ENCODE measurements around the gene NCAM2.

NCAM2 gene

DNA sequence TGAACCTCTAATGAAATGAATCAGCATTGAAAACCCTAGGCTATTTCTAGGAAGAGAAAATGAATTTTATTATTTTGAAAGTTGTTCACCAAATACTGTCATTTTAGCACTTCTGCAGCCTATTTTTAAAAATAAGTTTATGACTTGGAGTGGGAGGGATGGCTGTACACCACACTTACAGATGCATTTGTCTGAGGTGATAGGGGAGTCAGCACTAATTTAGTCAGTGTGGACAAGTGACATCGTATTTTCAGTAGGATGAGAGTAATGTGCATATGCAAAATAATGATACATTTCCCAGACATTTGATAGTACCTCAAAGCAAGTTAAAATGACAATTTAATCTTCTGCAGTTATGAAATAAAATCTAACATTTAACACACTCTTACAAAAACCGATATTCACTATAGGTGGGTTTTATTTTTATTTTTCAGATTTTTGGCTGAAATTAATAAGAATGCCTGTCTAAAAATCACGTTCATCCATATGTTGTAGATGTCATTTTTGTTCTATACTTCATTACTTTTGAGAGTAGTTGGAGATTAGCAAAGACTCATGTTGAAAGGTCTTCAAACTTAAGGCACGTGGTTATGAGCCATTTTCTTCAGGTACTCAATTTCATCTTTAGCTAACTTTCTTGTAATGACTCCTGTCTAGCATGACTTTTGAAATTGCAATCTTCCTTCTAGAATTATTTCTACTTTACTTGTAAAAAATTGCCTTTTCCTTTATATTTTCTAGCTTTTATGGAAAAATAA, 186.7 kb downstream of the NCAM2 start:
- Histone ChIP-seq H3K27ac (ENCODE audit: extremely low read depth, low read depth, low read length) (no peak overlapping the region), H3K4me3 (ENCODE audit: low read depth, low read length) (no peak overlapping the region), H3K36me3 (ENCODE audit: control insufficient read depth in 2 of 2, insufficient read depth in 1 of 2, low read length in 2 of 2) (no peaks in the 10 kb centered on the region), H3K9me3 (ENCODE audit: control insufficient read depth, insufficient read depth, low read depth, low read length) (no peaks in the 10 kb centered on the region), H3K4me1 (ENCODE audit: control insufficient read depth, insufficient read depth, low read length) (no peaks in the 10 kb centered on the region)
- ChIA-PET POLR2A (no interaction called here), CTCF (no interaction called here)
- no peak for TF ChIP-seq ZNF747 (tag by site-specific recombination; IDR thresholded peaks at IDR 0.05)
- TF ChIP-seq, protein P1, sequence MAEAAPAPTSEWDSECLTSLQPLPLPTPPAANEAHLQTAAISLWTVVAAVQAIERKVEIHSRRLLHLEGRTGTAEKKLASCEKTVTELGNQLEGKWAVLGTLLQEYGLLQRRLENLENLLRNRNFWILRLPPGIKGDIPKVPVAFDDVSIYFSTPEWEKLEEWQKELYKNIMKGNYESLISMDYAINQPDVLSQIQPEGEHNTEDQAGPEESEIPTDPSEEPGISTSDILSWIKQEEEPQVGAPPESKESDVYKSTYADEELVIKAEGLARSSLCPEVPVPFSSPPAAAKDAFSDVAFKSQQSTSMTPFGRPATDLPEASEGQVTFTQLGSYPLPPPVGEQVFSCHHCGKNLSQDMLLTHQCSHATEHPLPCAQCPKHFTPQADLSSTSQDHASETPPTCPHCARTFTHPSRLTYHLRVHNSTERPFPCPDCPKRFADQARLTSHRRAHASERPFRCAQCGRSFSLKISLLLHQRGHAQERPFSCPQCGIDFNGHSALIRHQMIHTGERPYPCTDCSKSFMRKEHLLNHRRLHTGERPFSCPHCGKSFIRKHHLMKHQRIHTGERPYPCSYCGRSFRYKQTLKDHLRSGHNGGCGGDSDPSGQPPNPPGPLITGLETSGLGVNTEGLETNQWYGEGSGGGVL (tag by site-specific recombination; IDR thresholded peaks at IDR 0.05), result no peak
- TF ChIP-seq, protein P2, sequence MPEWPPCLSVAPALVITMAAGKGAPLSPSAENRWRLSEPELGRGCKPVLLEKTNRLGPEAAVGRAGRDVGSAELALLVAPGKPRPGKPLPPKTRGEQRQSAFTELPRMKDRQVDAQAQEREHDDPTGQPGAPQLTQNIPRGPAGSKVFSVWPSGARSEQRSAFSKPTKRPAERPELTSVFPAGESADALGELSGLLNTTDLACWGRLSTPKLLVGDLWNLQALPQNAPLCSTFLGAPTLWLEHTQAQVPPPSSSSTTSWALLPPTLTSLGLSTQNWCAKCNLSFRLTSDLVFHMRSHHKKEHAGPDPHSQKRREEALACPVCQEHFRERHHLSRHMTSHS (tag by site-specific recombination; IDR thresholded peaks at IDR 0.05), result no peak
- TF ChIP-seq ZNF138 (tag by site-specific recombination; IDR thresholded peaks at IDR 0.05; ENCODE audit: borderline replicate concordance), result no peak
- no peak for TF ChIP-seq ZNF660 (tag by site-specific recombination; IDR thresholded peaks at IDR 0.05)
- TF ChIP-seq ZNF350 (tag by site-specific recombination; IDR thresholded peaks at IDR 0.05), result no peak
- no peak for TF ChIP-seq ZBTB17 (tag by site-specific recombination; IDR thresholded peaks at IDR 0.05)
- TF ChIP-seq, protein P3, sequence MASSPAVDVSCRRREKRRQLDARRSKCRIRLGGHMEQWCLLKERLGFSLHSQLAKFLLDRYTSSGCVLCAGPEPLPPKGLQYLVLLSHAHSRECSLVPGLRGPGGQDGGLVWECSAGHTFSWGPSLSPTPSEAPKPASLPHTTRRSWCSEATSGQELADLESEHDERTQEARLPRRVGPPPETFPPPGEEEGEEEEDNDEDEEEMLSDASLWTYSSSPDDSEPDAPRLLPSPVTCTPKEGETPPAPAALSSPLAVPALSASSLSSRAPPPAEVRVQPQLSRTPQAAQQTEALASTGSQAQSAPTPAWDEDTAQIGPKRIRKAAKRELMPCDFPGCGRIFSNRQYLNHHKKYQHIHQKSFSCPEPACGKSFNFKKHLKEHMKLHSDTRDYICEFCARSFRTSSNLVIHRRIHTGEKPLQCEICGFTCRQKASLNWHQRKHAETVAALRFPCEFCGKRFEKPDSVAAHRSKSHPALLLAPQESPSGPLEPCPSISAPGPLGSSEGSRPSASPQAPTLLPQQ (tag by site-specific recombination; IDR thresholded peaks at IDR 0.05), result no peak
- TF ChIP-seq, protein P4, sequence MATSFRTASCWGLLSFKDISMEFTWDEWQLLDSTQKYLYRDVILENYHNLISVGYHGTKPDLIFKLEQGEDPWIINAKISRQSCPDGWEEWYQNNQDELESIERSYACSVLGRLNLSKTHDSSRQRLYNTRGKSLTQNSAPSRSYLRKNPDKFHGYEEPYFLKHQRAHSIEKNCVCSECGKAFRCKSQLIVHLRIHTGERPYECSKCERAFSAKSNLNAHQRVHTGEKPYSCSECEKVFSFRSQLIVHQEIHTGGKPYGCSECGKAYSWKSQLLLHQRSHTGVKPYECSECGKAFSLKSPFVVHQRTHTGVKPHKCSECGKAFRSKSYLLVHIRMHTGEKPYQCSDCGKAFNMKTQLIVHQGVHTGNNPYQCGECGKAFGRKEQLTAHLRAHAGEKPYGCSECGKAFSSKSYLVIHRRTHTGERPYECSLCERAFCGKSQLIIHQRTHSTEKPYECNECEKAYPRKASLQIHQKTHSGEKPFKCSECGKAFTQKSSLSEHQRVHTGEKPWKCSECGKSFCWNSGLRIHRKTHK (tag by site-specific recombination; IDR thresholded peaks at IDR 0.05), result no peak
- TF ChIP-seq, protein P5, sequence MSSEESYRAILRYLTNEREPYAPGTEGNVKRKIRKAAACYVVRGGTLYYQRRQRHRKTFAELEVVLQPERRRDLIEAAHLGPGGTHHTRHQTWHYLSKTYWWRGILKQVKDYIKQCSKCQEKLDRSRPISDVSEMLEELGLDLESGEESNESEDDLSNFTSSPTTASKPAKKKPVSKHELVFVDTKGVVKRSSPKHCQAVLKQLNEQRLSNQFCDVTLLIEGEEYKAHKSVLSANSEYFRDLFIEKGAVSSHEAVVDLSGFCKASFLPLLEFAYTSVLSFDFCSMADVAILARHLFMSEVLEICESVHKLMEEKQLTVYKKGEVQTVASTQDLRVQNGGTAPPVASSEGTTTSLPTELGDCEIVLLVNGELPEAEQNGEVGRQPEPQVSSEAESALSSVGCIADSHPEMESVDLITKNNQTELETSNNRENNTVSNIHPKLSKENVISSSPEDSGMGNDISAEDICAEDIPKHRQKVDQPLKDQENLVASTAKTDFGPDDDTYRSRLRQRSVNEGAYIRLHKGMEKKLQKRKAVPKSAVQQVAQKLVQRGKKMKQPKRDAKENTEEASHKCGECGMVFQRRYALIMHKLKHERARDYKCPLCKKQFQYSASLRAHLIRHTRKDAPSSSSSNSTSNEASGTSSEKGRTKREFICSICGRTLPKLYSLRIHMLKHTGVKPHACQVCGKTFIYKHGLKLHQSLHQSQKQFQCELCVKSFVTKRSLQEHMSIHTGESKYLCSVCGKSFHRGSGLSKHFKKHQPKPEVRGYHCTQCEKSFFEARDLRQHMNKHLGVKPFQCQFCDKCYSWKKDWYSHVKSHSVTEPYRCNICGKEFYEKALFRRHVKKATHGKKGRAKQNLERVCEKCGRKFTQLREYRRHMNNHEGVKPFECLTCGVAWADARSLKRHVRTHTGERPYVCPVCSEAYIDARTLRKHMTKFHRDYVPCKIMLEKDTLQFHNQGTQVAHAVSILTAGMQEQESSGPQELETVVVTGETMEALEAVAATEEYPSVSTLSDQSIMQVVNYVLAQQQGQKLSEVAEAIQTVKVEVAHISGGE (tag by site-specific recombination; conservative IDR thresholded peaks at IDR 0.05; ENCODE audit: low read depth), result no peak
- no peak for TF ChIP-seq ZNF549 (tag by site-specific recombination; IDR thresholded peaks at IDR 0.05)
- TF ChIP-seq ZNF433 (tag by site-specific recombination; IDR thresholded peaks at IDR 0.05; ENCODE audit: low read depth), result no peak
- TF ChIP-seq REPIN1 (tag by site-specific recombination; IDR thresholded peaks at IDR 0.05; ENCODE audit: low read depth), result no peak
- TF ChIP-seq ZBTB1 (tag by site-specific recombination; IDR thresholded peaks at IDR 0.05), result no peak
- TF ChIP-seq, protein P6, sequence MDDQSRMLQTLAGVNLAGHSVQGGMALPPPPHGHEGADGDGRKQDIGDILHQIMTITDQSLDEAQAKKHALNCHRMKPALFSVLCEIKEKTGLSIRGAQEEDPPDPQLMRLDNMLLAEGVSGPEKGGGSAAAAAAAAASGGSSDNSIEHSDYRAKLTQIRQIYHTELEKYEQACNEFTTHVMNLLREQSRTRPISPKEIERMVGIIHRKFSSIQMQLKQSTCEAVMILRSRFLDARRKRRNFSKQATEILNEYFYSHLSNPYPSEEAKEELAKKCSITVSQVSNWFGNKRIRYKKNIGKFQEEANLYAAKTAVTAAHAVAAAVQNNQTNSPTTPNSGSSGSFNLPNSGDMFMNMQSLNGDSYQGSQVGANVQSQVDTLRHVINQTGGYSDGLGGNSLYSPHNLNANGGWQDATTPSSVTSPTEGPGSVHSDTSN (CRISPR knock-in tag; IDR thresholded peaks at IDR 0.05), result no peak
